Hepatocyte (in vitro differentiated cells): Measurements from ENCODE around the gene CLN5. TPM values are rescaled to one million over a fixed set of nuclear protein-coding genes. Genes with fewer than 3 reads are reported as not detected.

Source experiments
- DNase-seq: peaks from one replicate; pipeline ENCODE4 v3.0.0-alpha.2; 2016; ENCODE audit warnings: low spot score
- H2AFZ ChIP-seq: fragments of 200-600 bp; sonication (generic); 2 replicates; pipeline ENCODE4 v1.6.0; 2016; ENCODE audit warnings: antibody characterized with exemption, mild to moderate bottlenecking
- H3K27ac ChIP-seq: fragments of 200-600 bp; sonication (generic); 2 replicates; pipeline ENCODE4 v1.5.1; 2016; ENCODE audit warnings: mild to moderate bottlenecking
- H3K27me3 ChIP-seq: fragments of 200-600 bp; sonication (generic); 2 replicates; pipeline ENCODE4 v1.6.1; 2016
- H3K36me3 ChIP-seq: fragments of 200-600 bp; sonication (generic); replicated peaks from 2 replicates; pipeline ENCODE4 v1.5.1; 2016; ENCODE audit warnings: low read depth; ENCODE audit not compliant: insufficient read depth
- H3K4me1 ChIP-seq: fragments of 200-600 bp; sonication (generic); 2 replicates; pipeline ENCODE4 v1.5.1; 2016; ENCODE audit warnings: mild to moderate bottlenecking, moderate library complexity; ENCODE audit not compliant: insufficient read depth
- H3K4me2 ChIP-seq: fragments of 200-600 bp; sonication (generic); 2 replicates; pipeline ENCODE4 v1.6.0; 2016
- H3K4me3 ChIP-seq: fragments of 200-600 bp; sonication (generic); 2 replicates; pipeline ENCODE4 v1.5.1; 2016; ENCODE audit warnings: mild to moderate bottlenecking
- H3K79me2 ChIP-seq: fragments of 200-600 bp; sonication (generic); 2 replicates; pipeline ENCODE4 v1.6.0; 2017; ENCODE audit warnings: mild to moderate bottlenecking
- H3K9me2 ChIP-seq: fragments of 200-600 bp; sonication (generic); replicated peaks from 2 replicates; pipeline ENCODE4 v1.6.0; 2017; ENCODE audit warnings: mild to moderate bottlenecking; ENCODE audit not compliant: insufficient read depth
- H3K9me3 ChIP-seq: fragments of 200-600 bp; sonication (generic); 2 replicates; pipeline ENCODE4 v1.5.1; 2016; ENCODE audit warnings: low read depth, mild to moderate bottlenecking
- H4K20me1 ChIP-seq: fragments of 200-600 bp; sonication (generic); 2 replicates; pipeline ENCODE4 v1.6.0; 2016; ENCODE audit warnings: mild to moderate bottlenecking; ENCODE audit not compliant: insufficient read depth, poor library complexity, severe bottlenecking
- EZH2 ChIP-seq: fragments of 200-600 bp; sonication (generic); IDR thresholded peaks from 2 replicates; pipeline ENCODE4 v1.6.1; 2016; ENCODE audit warnings: antibody characterized with exemption, mild to moderate bottlenecking, borderline replicate concordance
- EZH2phosphoT487 ChIP-seq: fragments of 200-600 bp; sonication (generic); IDR thresholded peaks from one replicate; pipeline ENCODE4 v1.6.1; 2018; ENCODE audit warnings: antibody characterized with exemption, mild to moderate bottlenecking, low read depth, moderate library complexity; ENCODE audit not compliant: unreplicated experiment, severe bottlenecking
- WGBS: methylation state at CpG from one replicate; pipeline ENCODE4 v1.1.6; 2016; ENCODE audit warnings: low lambda C conversion rate; ENCODE audit errors: missing lambda C conversion rate; 5-methylcytosine and 5-hydroxymethylcytosine counted together
- polyA plus RNA-seq: library from polyadenylated mRNA; unstranded; fragments of >200 nt; fragmentation: Nextera tagmentation; extraction: Ambion mirVana; gene quantifications from 2 replicates; pipeline ENCODE4 v1.2.1, GENCODE V29; 2016
- total RNA-seq: library from RNA; depleted of rRNA; stranded (reverse); fragments of >200 nt; gene quantifications from 2 replicates; pipeline ENCODE4 v1.2.3, GENCODE V29; 2014
- TF ChIP-seq, protein P1 (sequence below): fragments of 200-600 bp; sonication (generic); IDR thresholded peaks from 2 replicates; pipeline ENCODE4 v1.5.1; 2016; ENCODE audit warnings: antibody characterized with exemption, mild to moderate bottlenecking; ENCODE audit not compliant: poor library complexity

CLN5 gene
- total and polyA plus RNA-seq, 2 experiments from 2014 or later = 31.5 to 45.2 TPM

DNA sequence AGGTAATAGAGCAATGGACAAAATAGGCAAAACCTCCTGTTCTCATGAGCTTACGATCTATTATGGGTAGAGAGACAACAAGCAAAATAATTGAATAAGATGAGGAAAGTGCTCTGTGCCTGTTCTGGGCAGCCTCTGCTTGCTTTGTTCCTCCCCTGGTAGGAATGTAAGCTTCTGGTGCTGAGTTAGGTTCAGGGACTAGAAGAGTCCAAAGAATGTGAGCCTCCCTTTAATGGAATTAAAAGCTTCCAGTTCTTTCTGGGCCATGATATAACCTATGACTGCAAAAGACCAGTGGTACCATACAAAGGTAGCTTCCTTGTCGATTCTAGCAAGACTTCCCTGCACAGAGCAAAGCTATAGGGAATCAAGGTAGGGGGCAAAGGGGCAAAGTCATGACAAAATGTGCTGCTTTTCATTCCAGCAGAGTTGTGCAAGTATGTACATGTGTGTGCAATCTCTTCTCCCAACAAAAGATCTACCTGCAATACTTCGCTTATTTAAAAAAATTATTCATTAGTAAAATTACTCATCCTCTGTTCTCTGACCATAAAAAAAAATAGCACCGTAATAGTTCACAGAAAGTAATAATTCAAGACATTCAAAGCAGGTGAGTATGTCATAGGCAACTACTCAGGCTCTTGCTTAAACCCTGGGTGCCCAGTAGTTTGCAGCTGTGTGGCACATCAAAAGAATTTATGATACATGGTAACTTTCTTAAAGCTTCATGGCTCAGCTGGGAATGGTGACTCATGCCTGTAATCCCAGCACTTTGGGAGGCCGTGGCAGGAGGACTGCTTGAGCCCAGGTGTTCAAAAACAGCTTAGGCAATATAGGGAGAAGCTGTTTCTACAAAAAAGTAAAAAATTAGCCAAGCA, 22.2 kb upstream of the CLN5 start:
- H3K27ac ChIP-seq = peak overlapping the region; percentile 44
- TF ChIP-seq EZH2phosphoT487 (no peak), EZH2 (no peak)
- TF ChIP-seq, protein P1, sequence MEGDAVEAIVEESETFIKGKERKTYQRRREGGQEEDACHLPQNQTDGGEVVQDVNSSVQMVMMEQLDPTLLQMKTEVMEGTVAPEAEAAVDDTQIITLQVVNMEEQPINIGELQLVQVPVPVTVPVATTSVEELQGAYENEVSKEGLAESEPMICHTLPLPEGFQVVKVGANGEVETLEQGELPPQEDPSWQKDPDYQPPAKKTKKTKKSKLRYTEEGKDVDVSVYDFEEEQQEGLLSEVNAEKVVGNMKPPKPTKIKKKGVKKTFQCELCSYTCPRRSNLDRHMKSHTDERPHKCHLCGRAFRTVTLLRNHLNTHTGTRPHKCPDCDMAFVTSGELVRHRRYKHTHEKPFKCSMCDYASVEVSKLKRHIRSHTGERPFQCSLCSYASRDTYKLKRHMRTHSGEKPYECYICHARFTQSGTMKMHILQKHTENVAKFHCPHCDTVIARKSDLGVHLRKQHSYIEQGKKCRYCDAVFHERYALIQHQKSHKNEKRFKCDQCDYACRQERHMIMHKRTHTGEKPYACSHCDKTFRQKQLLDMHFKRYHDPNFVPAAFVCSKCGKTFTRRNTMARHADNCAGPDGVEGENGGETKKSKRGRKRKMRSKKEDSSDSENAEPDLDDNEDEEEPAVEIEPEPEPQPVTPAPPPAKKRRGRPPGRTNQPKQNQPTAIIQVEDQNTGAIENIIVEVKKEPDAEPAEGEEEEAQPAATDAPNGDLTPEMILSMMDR = no peak
- 79% methylated on average over 5 of the region's 5 CpGs for whole genome bisulfite sequencing

DNA sequence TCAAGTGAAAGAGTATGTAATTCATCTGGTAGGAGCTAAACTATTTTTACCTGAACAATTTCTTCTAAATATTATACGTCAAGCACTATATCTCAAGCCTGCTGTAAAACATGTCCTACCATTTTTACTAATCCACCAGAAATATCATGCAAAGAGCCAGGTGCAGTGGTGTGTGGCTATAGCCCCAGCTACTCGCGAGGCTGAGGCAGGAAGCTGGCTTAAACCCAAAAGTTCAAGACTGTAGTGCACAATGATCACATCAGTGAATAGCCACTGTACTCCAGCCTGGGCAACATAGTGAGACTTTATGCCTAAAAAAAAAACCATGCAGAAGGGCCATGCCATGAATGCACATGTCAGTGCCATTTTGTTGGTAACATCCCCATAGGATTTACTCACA, 20.7 kb upstream of the CLN5 start:
- no peaks in the 10 kb centered on the region for H3K9me3 ChIP-seq
- peaks cover 6% of the 10 kb centered on the region for H3K4me1 ChIP-seq
- no peaks in the 10 kb centered on the region for H3K9me2 ChIP-seq
- H3K79me2 ChIP-seq = no peaks in the 10 kb centered on the region
- no peak overlapping the region for H3K27ac ChIP-seq
- H3K4me3 ChIP-seq = no peak overlapping the region
- H3K36me3 ChIP-seq = no peaks in the 10 kb centered on the region
- no peak overlapping the region for H2AFZ ChIP-seq
- no peak overlapping the region for H3K4me2 ChIP-seq
- H4K20me1 ChIP-seq = no peaks in the 10 kb centered on the region
- WGBS = 87% methylated on average over 3 of the region's 3 CpGs
- TF ChIP-seq, protein P1 = no peak
- no peak for TF ChIP-seq EZH2phosphoT487
- no peak for TF ChIP-seq EZH2
- H3K27me3 ChIP-seq = no peaks in the 10 kb centered on the region
- DNase-seq = no peak

More for the DNA sequence above, 22.2 kb upstream of the CLN5 start:
- H4K20me1 ChIP-seq = no peaks in the 10 kb centered on the region
- no peaks in the 10 kb centered on the region for H3K9me3 ChIP-seq
- H2AFZ ChIP-seq = no peak overlapping the region
- DNase-seq = no peak
- H3K79me2 ChIP-seq = no peaks in the 10 kb centered on the region
- peaks cover 16% of the 10 kb centered on the region for H3K4me1 ChIP-seq
- H3K4me3 ChIP-seq = no peak overlapping the region
- no peaks in the 10 kb centered on the region for H3K9me2 ChIP-seq
- no peaks in the 10 kb centered on the region for H3K36me3 ChIP-seq
- no peak overlapping the region for H3K4me2 ChIP-seq
- H3K27me3 ChIP-seq = no peaks in the 10 kb centered on the region

GRCh38 chr13:76971851-76972829, 19.7 kb upstream of the CLN5 start:
- Histone ChIP-seq H3K4me3 (no peak overlapping the region), H3K27ac (no peak overlapping the region), H3K4me1 (no peaks in the 10 kb centered on the region), H4K20me1 (no peaks in the 10 kb centered on the region), H3K36me3 (no peaks in the 10 kb centered on the region), H3K27me3 (no peaks in the 10 kb centered on the region), H3K4me2 (no peak overlapping the region), H3K9me3 (no peaks in the 10 kb centered on the region), H3K9me2 (no peaks in the 10 kb centered on the region), H2AFZ (no peak overlapping the region), H3K79me2 (no peaks in the 10 kb centered on the region)
- TF ChIP-seq EZH2phosphoT487 (no peak), EZH2 (no peak)
- TF ChIP-seq, protein P1 = no peak
- WGBS = 79% methylated on average over 19 of the region's 19 CpGs
- no peak for DNase-seq
